Fibroblast of the conjunctiva (primary cell): ENCODE data around the gene SHCBP1.

Experiments
- DNase-seq: peaks from one replicate; pipeline ENCODE4 v3.0.0-alpha.2; 2010; ENCODE audit warnings: low read depth

SHCBP1 gene

DNA sequence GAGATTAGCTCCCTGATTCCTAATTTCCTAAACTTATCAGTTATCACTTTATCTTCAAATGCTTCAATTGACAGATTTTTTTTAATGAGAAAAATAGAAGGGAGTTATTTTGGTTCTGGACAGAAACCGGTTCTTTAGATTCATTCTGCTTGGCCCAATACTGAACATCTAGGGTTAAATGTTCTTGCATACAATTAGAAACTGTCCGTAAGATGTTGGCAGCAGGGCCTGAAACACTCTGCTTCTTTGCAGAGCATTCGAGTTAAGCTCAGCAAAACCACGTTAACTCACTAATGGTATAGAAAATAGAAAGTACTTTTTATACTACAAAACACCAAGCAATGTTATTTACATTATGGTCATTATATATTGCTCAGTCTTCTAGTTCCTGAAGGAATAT lies 7.2 kb downstream of the SHCBP1 start:
- DNase-seq: no peak

DNA sequence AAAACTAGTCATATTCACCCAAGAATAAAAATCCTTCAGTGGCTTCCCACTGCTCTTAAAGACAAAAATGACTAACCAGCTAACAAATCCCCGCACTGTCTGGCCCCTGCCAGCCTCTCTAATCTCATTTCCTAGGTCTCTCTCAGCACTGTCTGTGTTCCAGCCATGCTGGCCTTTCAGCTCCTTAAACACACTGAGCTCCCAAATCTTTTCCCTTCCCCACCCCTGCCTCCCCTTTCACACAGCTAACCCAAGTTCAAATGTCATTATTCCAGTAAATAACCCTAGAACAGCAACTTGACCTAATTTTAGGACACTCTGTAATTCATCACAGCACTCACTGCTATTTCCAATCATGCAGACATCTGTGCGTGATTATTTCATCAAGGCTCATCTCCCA lies 7.8 kb downstream of the SHCBP1 start:
- no peak for DNase-seq

DNA sequence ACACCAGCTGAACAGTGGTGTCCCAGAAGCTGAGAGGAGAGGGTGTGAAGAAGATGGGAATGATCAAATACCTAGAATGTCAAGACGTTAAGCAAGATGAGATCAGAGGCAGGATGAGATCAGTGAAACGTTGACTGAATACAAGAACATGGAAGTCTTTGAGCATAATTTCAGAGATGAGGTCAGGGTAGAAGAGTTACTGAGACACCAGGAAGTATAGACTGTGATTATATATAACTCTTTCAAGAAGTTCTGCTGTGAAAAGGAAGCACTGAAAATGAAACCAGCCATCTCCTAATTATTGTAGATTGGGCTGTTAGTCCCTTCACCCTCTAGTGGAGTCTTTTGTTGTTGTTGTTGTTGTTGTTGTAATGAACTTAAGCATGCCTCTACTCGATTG lies 9.1 kb downstream of the SHCBP1 start:
- no peak for DNase-seq

DNA sequence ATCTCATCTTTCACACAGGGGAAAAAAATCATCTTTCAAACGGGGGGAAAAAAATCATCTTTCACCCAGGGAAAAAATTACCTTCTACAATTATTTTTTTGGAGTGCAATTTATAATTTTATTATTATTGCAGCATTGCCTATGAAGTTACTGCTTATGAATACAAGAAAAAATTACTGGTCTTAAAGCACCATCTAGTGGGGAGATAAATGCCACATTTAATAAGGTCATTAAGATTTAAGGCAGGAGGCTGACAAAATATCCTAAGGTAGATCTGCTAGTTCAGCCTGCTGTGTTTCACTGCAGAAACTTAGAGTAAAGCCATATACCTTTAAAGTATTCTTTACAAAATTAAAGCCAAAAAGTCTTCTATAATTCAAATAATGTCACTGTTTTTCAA lies 13.7 kb downstream of the SHCBP1 start:
- DNase-seq: peak; percentile 51

DNA sequence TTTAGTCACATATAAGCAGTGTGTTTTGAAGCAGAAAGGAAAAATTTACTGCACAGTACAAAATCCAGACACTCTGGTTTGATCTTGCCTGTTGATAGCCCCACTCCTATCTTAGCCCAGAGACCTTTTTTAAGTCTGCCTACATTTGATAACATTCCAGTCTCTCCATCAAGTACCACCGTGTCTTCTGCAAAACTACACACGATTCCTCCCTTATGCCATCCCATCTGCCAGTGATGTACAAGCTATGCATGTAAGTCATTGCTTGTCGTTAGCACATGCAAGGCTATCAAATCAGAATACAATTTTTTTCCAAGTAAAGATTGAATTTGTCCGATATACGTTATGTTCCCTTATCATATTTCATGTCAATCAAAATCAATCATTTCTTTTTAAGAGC lies 14.9 kb downstream of the SHCBP1 start:
- DNase-seq: no peak

DNA sequence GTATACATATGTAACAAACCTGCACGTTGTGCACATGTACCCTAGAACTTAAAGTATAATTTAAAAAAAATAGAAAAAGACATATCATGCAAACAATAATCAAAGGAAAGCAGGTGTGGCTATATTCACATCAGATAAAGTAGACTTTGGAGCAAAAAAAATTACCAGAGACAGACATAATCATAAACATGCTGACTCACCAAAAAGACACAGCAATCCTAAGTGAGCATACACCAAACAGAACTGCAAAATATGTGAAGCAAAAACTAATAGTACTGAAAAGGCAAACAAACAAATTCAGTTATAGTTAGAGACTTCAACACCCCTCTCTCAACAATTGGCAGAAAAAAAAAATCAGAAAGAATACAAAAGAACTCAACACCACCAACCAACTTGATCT lies 29.9 kb downstream of the SHCBP1 start:
- no peak for DNase-seq

DNA sequence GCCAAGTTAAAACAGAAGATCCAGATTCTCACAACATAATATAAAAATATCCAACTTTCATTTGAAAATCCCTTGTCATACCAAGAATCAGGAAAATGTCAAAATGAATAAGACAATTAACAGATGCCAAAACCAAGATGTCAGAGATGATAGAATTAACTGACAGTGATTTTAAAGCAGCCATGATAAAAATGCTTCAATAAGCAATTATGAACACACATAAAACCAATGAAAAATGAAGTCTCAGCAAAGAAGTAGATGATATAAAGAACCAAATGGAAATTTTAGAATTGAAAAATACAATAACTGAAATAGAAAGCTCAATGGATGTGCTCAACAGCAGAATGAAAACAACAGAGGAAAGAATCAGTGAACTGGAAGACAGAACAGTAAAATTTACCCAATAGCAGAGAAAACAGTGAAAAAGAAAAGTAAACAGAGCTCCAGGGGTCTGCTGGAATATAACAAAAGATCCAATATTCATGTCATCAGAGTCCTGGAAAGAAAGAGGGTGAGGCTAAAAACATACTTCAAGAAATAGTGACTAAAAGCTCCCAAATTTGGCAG lies 35.1 kb downstream of the SHCBP1 start:
- DNase-seq: no peak

DNA sequence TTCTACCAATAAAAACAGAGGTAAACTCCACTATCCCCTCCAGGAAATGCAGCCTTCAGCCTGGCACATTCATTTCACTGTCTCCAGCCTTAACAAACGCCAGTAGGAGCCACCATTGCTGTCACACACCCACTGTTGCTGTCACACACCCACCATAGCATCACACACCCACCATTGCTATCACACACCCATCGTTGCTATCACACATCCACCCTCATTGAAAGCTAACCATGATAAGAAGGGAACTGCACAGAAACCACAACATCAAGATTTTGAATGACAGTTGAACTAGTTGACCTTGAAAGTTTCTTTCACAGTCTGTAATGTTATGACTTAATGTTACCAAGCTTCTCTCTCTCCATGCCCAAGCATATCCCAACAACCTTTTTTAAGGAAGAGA lies 38.1 kb downstream of the SHCBP1 start:
- no peak for DNase-seq

DNA sequence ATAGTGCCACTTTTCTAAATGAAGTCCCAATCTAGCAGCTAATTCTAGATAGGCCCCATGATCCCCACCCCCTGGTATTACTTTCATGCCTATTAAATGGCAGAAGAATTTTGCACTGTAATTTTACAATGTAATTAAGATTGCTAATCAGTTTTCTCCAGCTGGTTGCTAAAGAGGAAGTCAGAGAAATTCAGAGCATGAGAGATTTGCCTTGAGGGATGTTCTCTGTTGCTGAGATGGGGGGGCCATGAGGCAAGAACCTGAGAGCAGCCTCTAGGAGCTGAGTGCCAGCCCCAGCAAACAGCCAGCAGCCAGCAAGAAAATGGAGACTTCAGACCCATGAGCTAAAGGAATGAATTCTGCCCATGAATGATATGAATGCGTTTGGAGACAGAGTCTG lies 38.9 kb downstream of the SHCBP1 start:
- no peak for DNase-seq

DNA sequence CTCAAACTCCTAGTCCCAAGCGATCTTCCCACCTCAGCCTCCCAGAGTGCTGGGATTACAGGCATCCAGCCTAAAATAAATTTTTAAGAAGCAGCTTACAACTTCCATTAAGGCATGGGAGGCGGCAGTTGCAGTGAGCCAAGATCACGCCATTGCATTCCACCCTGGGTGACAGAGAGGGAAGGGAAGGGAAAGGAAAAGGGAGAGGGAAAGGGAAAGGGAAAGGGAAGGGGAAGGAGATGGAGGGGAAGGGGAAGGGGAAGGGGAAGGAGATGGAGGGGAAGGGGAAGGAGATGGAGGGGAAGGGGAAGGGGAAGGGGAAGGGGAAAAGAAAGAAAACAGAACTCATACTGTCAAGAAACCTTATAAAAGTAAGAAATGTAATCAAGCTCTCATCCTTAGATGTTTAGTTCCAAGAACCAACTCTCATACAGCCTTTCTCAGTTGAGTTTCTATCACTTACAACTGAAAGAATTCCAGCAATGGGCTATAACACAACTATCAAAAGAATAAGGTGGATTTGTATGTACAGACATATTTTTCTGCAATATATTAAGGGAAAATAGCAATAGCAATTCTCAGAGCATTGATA lies 43.1 kb downstream of the SHCBP1 start:
- no peak for DNase-seq

DNA sequence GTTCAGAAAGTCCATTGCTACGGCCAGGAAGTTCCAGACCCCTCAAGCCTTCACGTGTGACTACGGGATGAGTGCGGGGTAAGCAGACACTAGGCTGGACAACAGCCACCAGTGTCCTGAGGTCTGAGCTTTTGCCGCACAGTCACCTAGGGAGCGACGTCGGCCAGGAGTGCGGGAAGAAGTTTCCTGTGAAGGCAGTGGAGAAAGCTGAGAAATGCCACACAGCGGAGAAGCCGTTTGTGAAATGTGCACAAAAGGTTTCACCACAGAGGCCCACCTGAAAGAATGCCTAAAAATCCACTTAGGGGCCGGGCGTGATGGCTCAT lies 47.4 kb downstream of the SHCBP1 start:
- DNase-seq: no peak

DNA sequence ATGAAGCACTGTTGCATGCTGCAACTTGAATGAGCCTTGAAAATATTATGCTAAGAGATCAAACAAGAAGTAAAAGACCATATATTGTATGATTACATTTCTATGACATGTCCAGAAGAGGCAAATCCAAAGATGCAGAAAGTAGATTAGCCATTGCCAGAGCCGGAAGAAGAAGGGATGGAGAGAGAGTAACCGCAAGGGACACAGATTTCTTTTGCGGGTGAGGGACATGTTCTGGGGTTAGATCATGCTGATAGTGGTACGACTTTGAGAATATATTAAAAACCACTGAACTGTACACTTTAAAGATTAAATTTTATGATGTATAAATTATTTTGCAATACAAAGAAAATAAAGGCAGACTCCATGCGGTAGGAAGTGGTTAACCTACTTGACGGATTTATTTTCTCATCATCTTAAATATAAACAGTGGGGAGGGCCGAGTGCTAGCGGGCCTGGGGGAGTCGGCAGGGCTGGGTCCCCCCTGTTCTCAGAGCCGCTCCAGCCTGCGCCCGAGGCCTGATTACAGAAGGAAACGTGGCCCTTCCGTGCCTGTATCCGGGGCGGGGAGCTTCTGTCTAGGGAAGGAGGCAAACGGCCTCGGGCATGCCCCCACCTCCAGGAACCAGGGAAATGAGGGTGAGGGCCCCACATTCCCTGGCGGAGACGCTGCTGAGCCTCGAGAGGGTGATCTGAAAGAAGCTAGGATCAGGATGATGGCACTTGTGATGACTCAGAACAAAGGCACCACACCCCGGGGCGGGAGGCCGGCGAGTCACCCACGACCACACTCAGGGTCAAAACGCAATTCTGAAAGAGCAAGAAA lies 48.0 kb downstream of the SHCBP1 start:
- DNase-seq: peak; percentile 1

DNA sequence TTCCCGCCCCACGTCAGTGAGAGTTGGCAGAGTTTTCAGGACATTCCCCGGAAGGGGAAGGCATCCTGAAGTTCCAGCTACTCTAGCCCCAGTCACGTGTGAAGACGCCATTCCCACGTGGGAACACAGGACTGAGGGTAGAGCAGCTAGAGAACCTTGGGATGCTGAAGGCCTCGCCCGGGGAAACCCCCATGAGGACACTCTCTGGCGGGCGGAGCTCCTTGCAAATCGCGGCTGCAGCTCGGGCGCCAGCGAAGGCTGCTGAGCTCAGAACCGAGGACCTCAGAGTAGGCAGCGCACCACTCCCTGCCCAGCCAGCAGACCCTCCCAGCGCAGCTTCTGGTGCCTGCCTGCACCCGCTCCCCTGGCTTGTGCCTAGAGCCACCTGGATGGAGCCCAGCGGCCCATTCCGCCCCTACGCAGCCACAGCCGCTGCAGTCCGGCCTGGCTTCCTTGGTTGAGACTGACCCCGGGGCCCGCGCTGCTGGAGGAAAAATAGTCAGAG lies 51.9 kb downstream of the SHCBP1 start:
- DNase-seq: no peak

DNA sequence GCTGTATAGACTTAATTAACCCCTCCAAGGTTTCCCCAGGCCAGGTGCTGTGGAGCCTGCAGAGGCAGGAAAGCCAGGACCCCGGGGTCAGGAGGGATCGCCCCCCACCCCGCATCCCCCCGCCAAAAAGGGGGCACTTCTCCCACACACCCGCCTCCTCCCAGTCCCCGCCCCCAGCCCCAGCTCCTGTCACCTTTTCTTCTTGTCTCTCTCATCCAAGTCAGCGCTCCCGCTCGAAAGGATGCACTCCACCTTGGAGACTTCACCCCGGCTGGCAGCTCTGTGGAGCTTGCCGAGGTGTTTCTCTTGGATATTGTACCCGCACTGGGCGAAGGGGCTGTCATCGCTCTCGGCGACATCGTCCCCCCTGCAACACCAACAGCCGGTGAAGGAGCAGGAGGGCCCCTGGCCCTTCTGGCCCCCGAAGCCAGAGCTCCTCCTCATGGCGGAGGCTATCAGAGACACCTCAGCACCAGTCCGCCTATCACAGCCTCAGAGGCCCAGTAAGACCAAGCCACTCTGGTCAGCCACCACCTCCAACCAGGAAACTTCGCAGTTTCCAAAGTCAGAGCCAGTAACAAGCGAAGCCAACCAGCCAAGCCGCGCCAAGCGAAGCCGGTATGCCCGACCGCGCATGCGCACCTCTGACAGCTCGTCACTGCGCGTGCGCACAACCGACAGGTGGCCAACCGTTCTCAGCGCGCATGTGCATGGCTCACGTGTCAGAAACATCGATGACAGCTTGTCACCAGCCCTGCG lies 52.5 kb downstream of the SHCBP1 start:
- DNase-seq: no peak

DNA sequence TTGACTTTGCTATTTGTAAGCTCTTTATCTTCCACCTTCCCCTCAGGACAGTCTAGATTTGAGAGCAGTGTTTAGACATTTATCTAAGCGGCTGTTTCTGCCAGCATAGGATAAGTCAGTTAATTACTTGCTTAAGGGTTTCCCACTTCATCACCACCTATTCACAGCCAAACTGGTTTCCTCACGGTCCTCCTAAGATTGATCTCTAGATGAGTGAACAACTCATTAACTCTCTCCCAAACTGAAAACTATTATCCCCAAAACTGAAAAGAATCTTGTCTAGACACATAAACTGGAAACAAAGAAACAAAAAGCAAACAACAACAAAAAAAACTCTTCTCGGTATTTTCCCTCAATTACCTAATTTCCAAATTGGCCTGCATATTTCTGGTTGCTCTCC lies 58.2 kb downstream of the SHCBP1 start:
- no peak for DNase-seq

DNA sequence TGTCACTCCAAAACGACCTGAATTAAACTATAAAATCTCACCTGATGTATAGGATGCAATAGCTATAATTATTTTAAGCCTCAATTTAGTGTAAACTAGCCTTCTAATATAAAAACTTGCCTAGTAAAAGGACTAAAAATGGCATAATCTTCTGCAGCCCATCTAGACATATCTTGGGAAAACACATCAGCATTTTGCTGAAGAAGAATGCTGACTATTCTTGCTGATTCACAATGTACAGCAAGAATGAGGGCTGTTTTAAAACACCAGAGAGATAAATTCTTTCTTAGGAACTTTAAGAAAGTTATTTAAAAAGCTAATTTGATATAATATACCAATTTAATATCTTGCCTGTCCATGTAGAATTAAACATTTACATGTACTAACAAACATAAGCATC lies 63.2 kb downstream of the SHCBP1 start:
- DNase-seq: no peak

DNA sequence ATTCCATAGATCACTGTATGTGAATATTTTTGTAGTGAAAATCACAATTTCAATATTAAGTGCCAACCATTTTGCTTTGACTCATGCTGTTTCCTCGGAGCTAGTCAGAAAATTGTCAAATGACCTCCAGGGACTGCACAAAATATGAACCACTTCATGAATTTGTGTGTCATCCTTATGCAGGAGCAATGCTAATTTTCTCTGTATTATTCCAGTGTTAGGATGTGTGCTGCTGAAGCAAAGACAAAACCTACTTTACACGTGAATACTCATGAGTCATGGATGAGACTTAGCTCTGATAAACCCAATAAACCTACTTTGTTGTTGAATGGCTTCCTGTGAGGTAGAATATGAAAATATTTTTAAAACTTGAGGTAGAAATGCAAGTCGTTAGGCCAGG lies 65.2 kb downstream of the SHCBP1 start:
- DNase-seq: no peak

DNA sequence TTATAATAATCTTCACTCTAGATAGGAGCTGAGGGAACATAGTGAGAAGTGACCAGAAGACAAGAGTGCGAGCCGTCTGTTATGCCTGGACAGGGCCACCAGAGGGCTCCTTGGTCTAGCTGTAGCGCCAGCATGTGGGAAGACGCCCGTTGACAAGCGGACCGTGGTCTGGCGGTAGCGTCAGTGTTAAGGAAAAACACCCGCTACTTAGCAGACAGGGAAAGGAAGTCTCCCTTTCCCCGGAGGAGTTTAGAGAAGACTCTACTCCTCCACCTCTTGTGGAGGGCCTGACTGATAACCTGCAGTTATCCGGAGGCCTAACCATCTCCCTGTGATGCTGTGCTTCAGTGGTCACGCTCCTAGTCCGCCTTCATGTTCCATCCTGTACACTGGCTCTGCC lies 66.7 kb downstream of the SHCBP1 start:
- DNase-seq: peak; percentile 62

DNA sequence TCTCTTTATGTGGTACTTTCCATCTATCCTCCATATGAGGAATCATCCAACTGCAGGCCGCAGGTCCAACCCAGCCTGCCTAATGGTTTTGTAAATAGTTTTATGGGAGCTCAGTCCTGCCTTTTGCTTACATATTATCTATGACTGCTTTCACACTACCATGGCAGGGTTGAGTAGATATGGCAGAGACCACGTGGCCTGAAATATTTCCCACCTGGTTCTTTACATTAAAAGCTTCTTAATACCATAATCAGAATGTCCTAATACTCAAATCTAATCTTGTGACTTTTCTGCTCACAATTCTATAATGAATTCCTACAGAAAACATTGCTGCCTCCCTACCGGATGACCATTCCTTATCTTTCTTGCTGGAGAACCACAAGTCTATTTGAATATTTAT lies 71.7 kb downstream of the SHCBP1 start:
- DNase-seq: no peak
